OCI-LY3 (cell line): ENCODE data around the gene TMEFF1.
"Not testable (repeated sequence)": the region's sequence is repeated elsewhere in the genome, so short reads cannot be mapped to it uniquely, and the experiment has no call there.

Experiments used
- H2AFZ ChIP-seq: fragments of 200-600, 300-600 bp; shearing (Covaris generic); 2 replicates; pipeline ENCODE4 v1.6.0; 2014; ENCODE audit warnings: antibody characterized with exemption, low read depth, low read length
- H3K27ac ChIP-seq: fragments of 200-600, 300-600 bp; sonication (generic); 2 replicates; pipeline ENCODE4 v1.5.1; 2014; ENCODE audit warnings: mild to moderate bottlenecking, low read length, moderate library complexity, mixed read lengths
- H3K27me3 ChIP-seq: fragments of 200-600, 300-600 bp; sonication (generic); 2 replicates; pipeline ENCODE4 v1.6.1; 2014; ENCODE audit warnings: low read depth, low read length, mixed read lengths
- H3K36me3 ChIP-seq: fragments of 200-600, 300-600 bp; sonication (generic); replicated peaks from 2 replicates; pipeline ENCODE3; 2014; ENCODE audit warnings: low read depth, low read length, mixed read lengths
- H3K4me1 ChIP-seq: fragments of 300-600, 200-600 bp; sonication (generic); 2 replicates; pipeline ENCODE4 v1.6.1; 2014; ENCODE audit warnings: low read length, mixed read lengths
- H3K4me2 ChIP-seq: fragments of 200-600, 300-600 bp; sonication (generic); 2 replicates; pipeline ENCODE4 v1.6.1; 2014; ENCODE audit warnings: low read length, mixed read lengths
- H3K4me3 ChIP-seq: fragments of 300-600, 200-600 bp; sonication (generic); 2 replicates; pipeline ENCODE4 v1.5.1; 2014; ENCODE audit warnings: antibody characterized with exemption, mild to moderate bottlenecking, low read length, moderate library complexity
- H3K79me2 ChIP-seq: fragments of 300-600, 200-600 bp; shearing (Covaris generic); 2 replicates; pipeline ENCODE4 v1.6.1; 2014; ENCODE audit warnings: mild to moderate bottlenecking, low read length, mixed read lengths
- H3K9ac ChIP-seq: fragments of 300-600, 200-600 bp; shearing (Covaris generic); 2 replicates; pipeline ENCODE4 v1.6.0; 2014; ENCODE audit warnings: mild to moderate bottlenecking, low read length, moderate library complexity
- H3K9me3 ChIP-seq: fragments of 200-600, 300-600 bp; shearing (Covaris generic); 2 replicates; pipeline ENCODE4 v1.6.1; 2014; ENCODE audit warnings: low read length, mixed read lengths; ENCODE audit not compliant: insufficient read depth
- H4K20me1 ChIP-seq: fragments of 200-600, 300-600 bp; sonication (generic); 2 replicates; pipeline ENCODE4 v1.6.1; 2016; ENCODE audit warnings: low read length, mixed read lengths; ENCODE audit not compliant: insufficient read depth
- CTCF ChIP-seq: fragments of 200-600, 300-600 bp; sonication (generic); IDR thresholded peaks from 2 replicates; pipeline ENCODE4 v1.5.1; 2014; ENCODE audit warnings: antibody characterized with exemption, low read length, low read depth
- EZH2phosphoT487 ChIP-seq: fragments of 200-600 bp; shearing (Covaris generic); IDR thresholded peaks from 2 replicates; pipeline ENCODE4 v1.6.1; 2018; ENCODE audit warnings: antibody characterized with exemption, mixed run types, low read depth

Gene TMEFF1

GRCh38 chr9:100432736-100433135 is 40.2 kb upstream of the TMEFF1 start:
- no peak for TF ChIP-seq CTCF
- TF ChIP-seq EZH2phosphoT487: no peak
- no peaks in the 10 kb centered on the region for H3K9me3 ChIP-seq
- H3K4me2 ChIP-seq: no peak overlapping the region
- H2AFZ ChIP-seq: no peak overlapping the region
- no peak overlapping the region for H3K9ac ChIP-seq
- no peak overlapping the region for H3K4me3 ChIP-seq
- H3K36me3 ChIP-seq: no peaks in the 10 kb centered on the region
- no peak overlapping the region for H3K27ac ChIP-seq
- peaks cover 3% of the 10 kb centered on the region; the same call in 1 of the 2 replicates for H4K20me1 ChIP-seq
- no peaks in the 10 kb centered on the region for H3K27me3 ChIP-seq
- H3K4me1 ChIP-seq: peaks cover 10% of the 10 kb centered on the region
- H3K79me2 ChIP-seq: peaks cover 31% of the 10 kb centered on the region

GRCh38 chr9:100436571-100436970 is 36.4 kb upstream of the TMEFF1 start:
- Histone ChIP-seq H4K20me1 (peaks cover 9% of the 10 kb centered on the region; the same call in 1 of the 2 replicates), H3K27me3 (no peaks in the 10 kb centered on the region), H3K27ac (no peak overlapping the region), H3K79me2 (peaks cover 9% of the 10 kb centered on the region; the same call in 1 of the 2 replicates), H3K36me3 (no peaks in the 10 kb centered on the region), H3K4me1 (no peaks in the 10 kb centered on the region), H3K9ac (no peak overlapping the region), H3K9me3 (no peaks in the 10 kb centered on the region), H3K4me2 (no peak overlapping the region), H3K4me3 (no peak overlapping the region), H2AFZ (no peak overlapping the region)
- TF ChIP-seq EZH2phosphoT487: no peak
- TF ChIP-seq CTCF: no peak

- no peaks in the 10 kb centered on the region for H3K36me3 ChIP-seq
- H3K4me2 ChIP-seq: no peak overlapping the region
- no peaks in the 10 kb centered on the region for H3K4me1 ChIP-seq
- no peak overlapping the region for H3K27ac ChIP-seq
- H3K9me3 ChIP-seq: no peaks in the 10 kb centered on the region
- 0 out of 2 replicates have a peak, but pooled peaks cover 5% of the 10 kb centered on the region for H3K79me2 ChIP-seq
- no peak for TF ChIP-seq EZH2phosphoT487
- TF ChIP-seq CTCF: peak; percentile 84
- H3K27me3 ChIP-seq: no peaks in the 10 kb centered on the region
- H4K20me1 ChIP-seq: peaks cover 9% of the 10 kb centered on the region; the same call in 1 of the 2 replicates
- H3K4me3 ChIP-seq: no peak overlapping the region
- H2AFZ ChIP-seq: no peak overlapping the region
- no peak overlapping the region for H3K9ac ChIP-seq
These were observed 34.8 kb upstream of the TMEFF1 start for GRCh38 chr9:100437860-100438805.

- Histone ChIP-seq H3K27ac (no peak overlapping the region), H3K4me3 (no peak overlapping the region), H3K79me2 (0 out of 2 replicates have a peak, but pooled peaks cover 5% of the 10 kb centered on the region), H3K27me3 (no peaks in the 10 kb centered on the region), H4K20me1 (peaks cover 9% of the 10 kb centered on the region; the same call in 1 of the 2 replicates), H3K36me3 (no peaks in the 10 kb centered on the region), H2AFZ (no peak overlapping the region), H3K9ac (no peak overlapping the region), H3K4me2 (no peak overlapping the region), H3K4me1 (no peaks in the 10 kb centered on the region), H3K9me3 (no peaks in the 10 kb centered on the region)
- TF ChIP-seq EZH2phosphoT487 (no peak), CTCF (no peak)
These were observed 32.9 kb upstream of the TMEFF1 start for GRCh38 chr9:100440071-100440470.

GRCh38 chr9:100440487-100440886 is 32.5 kb upstream of the TMEFF1 start:
- H3K79me2 ChIP-seq, H4K20me1 ChIP-seq, H3K9me3 ChIP-seq: not testable (repeated sequence)

More at GRCh38 chr9:100440487-100440886, 32.5 kb upstream of the TMEFF1 start:
- H3K36me3 ChIP-seq, H3K4me3 ChIP-seq, H3K27me3 ChIP-seq, H3K4me2 ChIP-seq, H3K9ac ChIP-seq, H3K27ac ChIP-seq, H2AFZ ChIP-seq, H3K4me1 ChIP-seq: not testable (repeated sequence)
